ENCODE measurements around the gene DIAPH3. TPM values are rescaled to one million over a fixed set of nuclear protein-coding genes. Genes with fewer than 3 reads are reported as not detected.

The DIAPH3 gene
- total RNA-seq, 1 experiment from 2014 or later: 27.6 TPM

DNA sequence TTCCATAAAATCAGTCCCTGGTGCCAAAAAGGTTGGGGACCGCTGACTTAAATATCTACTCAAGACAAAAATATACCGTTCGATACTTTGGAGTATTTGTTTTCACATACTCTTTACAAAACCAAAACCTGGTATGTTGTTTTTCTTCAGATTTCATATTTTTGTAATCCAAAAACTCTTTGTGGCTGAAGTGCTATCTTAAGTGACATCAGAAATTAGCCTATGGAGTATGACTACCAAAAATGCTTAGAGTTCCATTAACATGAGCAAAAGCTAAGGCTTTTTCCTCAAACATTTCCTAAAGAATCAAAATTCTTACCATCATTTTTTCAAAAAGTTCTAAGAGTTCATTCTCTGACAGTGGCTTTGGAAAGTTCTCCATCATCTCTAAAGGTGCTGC lies 52.0 kb downstream of the DIAPH3 start:
- H3K36me3 Mint-ChIP-seq: peaks cover 26% of the 10 kb centered on the region
- H3K9me3 Mint-ChIP-seq: peaks cover 20% of the 10 kb centered on the region
- ChIA-PET POLR2A (no interaction called here), CTCF (interaction anchor here (0.6 kb wide), 1 partner anchor 44 kb away, joined by 3 read pairs; no protein-coding TSS in a partner anchor)
- ATAC-seq (no peak), DNase-seq (ENCODE audit: low spot score) (no peak)
- no peak overlapping the region for H3K4me3 Mint-ChIP-seq
- H3K27ac Mint-ChIP-seq: no peak overlapping the region
- H3K4me1 Mint-ChIP-seq: no peaks in the 10 kb centered on the region
- no peaks in the 10 kb centered on the region for H3K27me3 Mint-ChIP-seq (ENCODE audit: low read depth)
- TF ChIP-seq AR (CRISPR knock-in tag; IDR thresholded peaks at IDR 0.05) (no peak), NFYB (CRISPR knock-in tag; conservative IDR thresholded peaks at IDR 0.05; ENCODE audit: low read depth) (no peak), JAZF1 (CRISPR knock-in tag; IDR thresholded peaks at IDR 0.05) (no peak), FOXK1 (CRISPR knock-in tag; IDR thresholded peaks at IDR 0.05) (no peak), NFE2L1 (CRISPR knock-in tag; IDR thresholded peaks at IDR 0.05) (no peak), KAT7 (CRISPR knock-in tag; IDR thresholded peaks at IDR 0.05; ENCODE audit: borderline replicate concordance) (no peak), CDX4 (CRISPR knock-in tag; IDR thresholded peaks at IDR 0.05; ENCODE audit: borderline replicate concordance) (no peak), AFF4 (CRISPR knock-in tag; IDR thresholded peaks at IDR 0.05; ENCODE audit: borderline replicate concordance) (no peak), MYBL2 (CRISPR knock-in tag; IDR thresholded peaks at IDR 0.05) (no peak), ZNF121 (CRISPR knock-in tag; IDR thresholded peaks at IDR 0.05) (no peak), IRF2 (CRISPR knock-in tag; IDR thresholded peaks at IDR 0.05; ENCODE audit: borderline replicate concordance, low read depth) (no peak), TP53 (CRISPR knock-in tag; IDR thresholded peaks at IDR 0.05) (no peak)
- TF ChIP-seq, protein P1, sequence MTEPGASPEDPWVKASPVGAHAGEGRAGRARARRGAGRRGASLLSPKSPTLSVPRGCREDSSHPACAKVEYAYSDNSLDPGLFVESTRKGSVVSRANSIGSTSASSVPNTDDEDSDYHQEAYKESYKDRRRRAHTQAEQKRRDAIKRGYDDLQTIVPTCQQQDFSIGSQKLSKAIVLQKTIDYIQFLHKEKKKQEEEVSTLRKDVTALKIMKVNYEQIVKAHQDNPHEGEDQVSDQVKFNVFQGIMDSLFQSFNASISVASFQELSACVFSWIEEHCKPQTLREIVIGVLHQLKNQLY (CRISPR knock-in tag; IDR thresholded peaks at IDR 0.05): no peak
- TF ChIP-seq, protein P2, sequence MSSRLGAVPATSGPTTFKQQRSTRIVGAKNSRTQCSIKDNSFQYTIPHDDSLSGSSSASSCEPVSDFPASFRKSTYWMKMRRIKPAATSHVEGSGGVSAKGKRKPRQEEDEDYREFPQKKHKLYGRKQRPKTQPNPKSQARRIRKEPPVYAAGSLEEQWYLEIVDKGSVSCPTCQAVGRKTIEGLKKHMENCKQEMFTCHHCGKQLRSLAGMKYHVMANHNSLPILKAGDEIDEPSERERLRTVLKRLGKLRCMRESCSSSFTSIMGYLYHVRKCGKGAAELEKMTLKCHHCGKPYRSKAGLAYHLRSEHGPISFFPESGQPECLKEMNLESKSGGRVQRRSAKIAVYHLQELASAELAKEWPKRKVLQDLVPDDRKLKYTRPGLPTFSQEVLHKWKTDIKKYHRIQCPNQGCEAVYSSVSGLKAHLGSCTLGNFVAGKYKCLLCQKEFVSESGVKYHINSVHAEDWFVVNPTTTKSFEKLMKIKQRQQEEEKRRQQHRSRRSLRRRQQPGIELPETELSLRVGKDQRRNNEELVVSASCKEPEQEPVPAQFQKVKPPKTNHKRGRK (CRISPR knock-in tag; IDR thresholded peaks at IDR 0.05; ENCODE audit: borderline replicate concordance): no peak
- TF ChIP-seq, protein P3, sequence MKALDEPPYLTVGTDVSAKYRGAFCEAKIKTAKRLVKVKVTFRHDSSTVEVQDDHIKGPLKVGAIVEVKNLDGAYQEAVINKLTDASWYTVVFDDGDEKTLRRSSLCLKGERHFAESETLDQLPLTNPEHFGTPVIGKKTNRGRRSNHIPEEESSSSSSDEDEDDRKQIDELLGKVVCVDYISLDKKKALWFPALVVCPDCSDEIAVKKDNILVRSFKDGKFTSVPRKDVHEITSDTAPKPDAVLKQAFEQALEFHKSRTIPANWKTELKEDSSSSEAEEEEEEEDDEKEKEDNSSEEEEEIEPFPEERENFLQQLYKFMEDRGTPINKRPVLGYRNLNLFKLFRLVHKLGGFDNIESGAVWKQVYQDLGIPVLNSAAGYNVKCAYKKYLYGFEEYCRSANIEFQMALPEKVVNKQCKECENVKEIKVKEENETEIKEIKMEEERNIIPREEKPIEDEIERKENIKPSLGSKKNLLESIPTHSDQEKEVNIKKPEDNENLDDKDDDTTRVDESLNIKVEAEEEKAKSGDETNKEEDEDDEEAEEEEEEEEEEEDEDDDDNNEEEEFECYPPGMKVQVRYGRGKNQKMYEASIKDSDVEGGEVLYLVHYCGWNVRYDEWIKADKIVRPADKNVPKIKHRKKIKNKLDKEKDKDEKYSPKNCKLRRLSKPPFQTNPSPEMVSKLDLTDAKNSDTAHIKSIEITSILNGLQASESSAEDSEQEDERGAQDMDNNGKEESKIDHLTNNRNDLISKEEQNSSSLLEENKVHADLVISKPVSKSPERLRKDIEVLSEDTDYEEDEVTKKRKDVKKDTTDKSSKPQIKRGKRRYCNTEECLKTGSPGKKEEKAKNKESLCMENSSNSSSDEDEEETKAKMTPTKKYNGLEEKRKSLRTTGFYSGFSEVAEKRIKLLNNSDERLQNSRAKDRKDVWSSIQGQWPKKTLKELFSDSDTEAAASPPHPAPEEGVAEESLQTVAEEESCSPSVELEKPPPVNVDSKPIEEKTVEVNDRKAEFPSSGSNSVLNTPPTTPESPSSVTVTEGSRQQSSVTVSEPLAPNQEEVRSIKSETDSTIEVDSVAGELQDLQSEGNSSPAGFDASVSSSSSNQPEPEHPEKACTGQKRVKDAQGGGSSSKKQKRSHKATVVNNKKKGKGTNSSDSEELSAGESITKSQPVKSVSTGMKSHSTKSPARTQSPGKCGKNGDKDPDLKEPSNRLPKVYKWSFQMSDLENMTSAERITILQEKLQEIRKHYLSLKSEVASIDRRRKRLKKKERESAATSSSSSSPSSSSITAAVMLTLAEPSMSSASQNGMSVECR (CRISPR knock-in tag; IDR thresholded peaks at IDR 0.05; ENCODE audit: borderline replicate concordance): no peak

Measured in WTC11 (cell line).